GM19468 (cell line): ENCODE data around the gene DPP10.

Source experiments
- ATAC-seq: cut with Tn5 transposase; IDR thresholded peaks from one replicate; pipeline ENCODE4 v1.9.1; 2021; ENCODE audit warnings: mild to moderate bottlenecking, moderate library complexity, moderate number of reproducible peaks; ENCODE audit not compliant: unreplicated experiment; ENCODE audit errors: extremely low read depth

DPP10 gene

DNA sequence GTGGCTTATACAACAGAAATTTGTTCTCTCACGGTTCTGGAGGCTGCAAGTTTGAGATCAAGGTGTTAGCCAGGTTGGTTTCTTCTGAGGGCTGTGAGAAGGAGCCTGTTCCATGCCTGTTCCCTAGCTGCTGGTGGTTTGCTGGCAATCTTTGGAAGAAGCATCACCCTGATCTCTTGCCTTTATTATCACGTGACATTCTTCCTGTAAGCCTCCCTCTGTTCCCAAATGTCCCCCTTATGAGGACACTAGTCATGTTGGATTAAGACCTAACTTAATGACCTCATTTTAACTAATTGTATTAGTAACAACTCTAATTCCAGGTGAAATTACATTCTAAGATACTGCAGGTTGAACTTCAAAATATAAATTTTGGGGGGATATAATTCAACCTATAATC, 135.2 kb downstream of the DPP10 start:
- no peak for ATAC-seq

GRCh38 chr2:114579542-114579941, 137.1 kb downstream of the DPP10 start:
- no peak for ATAC-seq

DNA sequence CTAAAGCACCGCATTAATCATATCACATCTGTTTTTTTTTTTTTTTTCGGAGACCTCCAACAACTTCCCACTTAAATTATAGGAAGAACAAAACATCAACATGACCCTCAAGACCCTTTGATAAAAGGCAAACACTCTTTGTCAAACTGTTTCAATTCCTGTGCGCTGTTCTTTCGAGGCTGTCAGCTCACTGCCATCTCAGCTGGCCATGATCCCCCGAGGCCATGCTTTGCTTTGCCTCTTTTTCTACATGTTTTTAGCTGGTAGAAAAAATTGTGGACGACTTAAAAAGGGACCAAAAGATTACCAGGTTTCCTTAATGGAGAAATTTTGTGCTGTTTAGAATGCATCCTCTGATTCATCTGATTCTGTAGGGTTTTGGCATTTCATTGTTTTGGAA, 138.2 kb downstream of the DPP10 start:
- ATAC-seq = no peak

DNA sequence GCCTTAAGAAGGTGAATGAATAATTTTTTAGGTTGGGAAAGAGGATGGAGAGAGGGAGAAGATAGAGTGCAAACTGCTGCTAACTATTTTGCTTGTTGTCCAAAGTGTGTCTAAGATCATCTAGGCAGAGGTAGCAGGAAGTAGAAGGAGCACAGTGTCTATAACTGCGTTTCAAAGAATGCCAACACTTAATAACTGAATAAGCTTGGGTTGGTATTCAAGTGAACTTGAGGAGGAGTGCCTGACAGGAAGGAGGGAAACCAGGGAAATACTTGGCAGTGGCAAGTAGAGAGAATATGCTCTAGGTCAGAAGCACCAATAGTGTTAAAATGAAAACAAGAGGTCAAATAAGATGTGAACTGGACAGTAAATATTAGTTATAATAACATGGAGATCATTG, 155.9 kb downstream of the DPP10 start:
- no peak for ATAC-seq

- no peak for ATAC-seq
These were observed 166.8 kb downstream of the DPP10 start for GRCh38 chr2:114609203-114609602.

GRCh38 chr2:114609801-114610200, 167.4 kb downstream of the DPP10 start:
- ATAC-seq = no peak

GRCh38 chr2:114610677-114611076, 168.2 kb downstream of the DPP10 start:
- ATAC-seq = no peak

DNA sequence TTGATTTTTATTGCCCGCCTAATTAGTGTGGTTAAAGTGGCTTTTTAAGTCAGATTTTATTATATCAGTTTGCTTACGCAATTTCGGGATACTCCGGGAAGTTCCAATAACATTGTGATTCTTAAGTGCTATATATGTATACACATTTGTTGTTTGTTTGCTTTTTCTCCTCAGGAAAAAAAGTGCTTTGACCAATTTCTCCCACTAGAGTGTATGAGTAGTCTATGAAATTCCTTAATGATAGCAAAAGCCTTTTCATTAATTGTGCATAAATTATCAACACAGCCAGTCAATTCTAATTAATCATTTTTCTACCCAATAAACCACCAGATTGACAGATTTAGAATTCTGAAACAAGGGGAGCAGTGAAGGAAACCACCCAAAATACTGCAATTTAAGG, 172.2 kb downstream of the DPP10 start:
- no peak for ATAC-seq

DNA sequence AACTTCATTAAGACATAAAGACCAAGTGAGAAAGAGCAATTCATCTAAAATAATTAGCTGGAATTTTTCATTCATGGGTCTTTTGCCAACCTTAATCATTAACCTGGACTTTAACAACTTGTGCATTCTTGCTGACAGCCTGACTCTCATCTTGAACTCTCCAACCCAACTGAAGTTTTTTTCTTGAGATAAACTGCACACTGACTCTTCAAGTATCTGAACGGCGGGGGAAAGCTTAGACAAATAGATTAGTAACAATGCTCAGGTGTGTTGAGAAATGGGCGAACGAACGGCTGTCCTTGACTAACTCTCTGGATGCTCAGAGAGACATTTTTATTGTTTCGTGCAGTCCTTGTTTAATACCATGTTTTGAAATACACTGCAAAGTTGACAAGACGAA, 186.0 kb downstream of the DPP10 start:
- no peak for ATAC-seq

DNA sequence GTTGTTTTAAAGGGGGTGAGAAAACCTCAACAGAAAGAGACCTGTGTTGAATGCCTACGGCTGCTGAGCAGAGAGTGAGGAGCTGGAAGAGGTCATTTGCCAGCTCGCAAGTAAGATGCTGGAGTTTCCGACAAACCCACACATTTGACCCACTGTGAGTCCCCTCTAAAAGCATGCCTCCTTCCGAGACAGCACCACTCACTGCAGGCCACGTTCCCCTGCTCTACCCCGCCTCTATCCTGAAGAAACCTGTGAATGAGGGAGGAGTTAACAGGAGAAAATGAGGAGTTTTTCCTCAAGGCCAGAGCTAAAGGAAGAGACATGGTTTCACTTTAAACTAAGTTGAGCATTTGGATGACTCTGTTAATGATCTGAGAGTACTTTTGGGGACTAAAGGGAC, 188.7 kb downstream of the DPP10 start:
- ATAC-seq = no peak

- ATAC-seq = no peak
These were observed 199.8 kb downstream of the DPP10 start for GRCh38 chr2:114642166-114642770.

GRCh38 chr2:114642988-114643553, 200.6 kb downstream of the DPP10 start:
- no peak for ATAC-seq

- ATAC-seq = no peak
These were observed 209.5 kb downstream of the DPP10 start for GRCh38 chr2:114651933-114652332.

- ATAC-seq = no peak
These were observed 217.4 kb downstream of the DPP10 start for GRCh38 chr2:114659880-114660279.

DNA sequence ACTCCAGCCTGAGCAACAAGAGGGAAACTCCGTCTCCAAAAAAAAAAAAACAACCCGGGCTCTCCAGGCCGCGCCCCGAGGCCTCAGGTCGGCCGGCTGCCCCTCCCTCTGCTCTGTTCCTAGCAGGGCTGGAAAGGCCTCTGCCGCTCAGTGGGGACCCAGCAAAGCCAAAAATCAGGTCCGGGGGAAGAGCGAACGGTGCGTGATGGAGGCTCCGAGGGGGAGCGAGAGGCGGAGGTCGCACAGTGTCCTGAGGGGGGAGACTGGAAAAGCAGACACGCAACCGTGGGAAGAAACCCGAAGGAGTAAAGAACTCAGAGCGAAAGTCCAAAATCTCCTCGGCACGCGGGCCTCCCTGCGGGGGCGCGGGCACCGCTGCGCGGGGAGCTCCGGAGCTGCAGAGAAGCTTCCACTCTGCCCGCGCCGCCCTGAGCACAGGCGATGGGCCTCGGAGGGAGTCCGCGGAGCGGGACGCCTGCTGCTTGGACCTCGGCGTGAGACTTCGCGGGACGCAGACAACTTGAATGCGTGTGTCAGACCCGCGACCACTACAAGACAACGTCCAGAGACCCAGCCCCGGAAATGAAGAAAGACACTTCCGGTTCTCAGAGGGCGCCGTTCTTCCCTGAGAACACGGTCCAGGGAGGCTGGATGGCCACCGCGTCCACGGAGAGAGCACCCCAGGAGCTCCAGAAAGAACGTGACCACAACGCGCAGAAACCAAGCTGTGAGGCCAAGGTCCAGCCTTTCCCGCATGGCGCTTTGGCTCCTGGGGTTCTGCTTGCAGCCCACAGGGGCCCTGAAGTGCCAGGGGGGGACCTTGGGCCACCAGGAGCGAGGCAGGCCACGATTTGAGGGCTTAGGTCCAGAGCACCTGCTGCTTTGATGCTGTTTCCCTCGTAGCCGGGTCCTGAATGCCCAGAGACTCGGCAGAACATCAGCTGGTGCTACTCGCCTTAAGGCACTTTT, 219.8 kb downstream of the DPP10 start:
- ATAC-seq = no peak

- ATAC-seq = no peak
These were observed 226.0 kb downstream of the DPP10 start for GRCh38 chr2:114668415-114668814.

- no peak for ATAC-seq
These were observed 240.8 kb downstream of the DPP10 start for GRCh38 chr2:114683251-114683650.

DNA sequence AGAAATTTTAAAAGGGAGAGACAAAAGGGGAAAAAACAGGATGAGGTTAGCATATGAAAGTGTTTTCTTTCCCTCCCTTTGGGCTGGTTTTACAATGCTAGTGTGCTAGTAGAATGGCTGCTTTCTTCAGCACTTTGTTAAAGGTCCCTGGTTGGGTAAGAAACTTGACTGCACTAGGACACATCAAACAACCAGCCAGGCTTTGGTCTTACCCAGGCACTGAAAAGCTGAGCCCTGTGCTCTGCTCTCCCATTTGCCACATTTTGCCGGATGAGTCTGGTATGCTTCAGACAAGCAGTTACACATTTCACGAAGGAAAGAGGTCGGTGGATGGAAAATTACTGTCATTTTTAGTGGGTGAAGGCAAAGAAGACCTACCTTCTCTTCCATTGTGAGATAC, 242.0 kb downstream of the DPP10 start:
- ATAC-seq = no peak

GRCh38 chr2:114685102-114685501, 242.7 kb downstream of the DPP10 start:
- ATAC-seq = no peak

- ATAC-seq = no peak
These were observed 245.8 kb downstream of the DPP10 start for GRCh38 chr2:114688241-114688640.

- ATAC-seq = no peak
These were observed 256.1 kb downstream of the DPP10 start for GRCh38 chr2:114698520-114698919.
